Measurements from ENCODE around the gene CLMN. TPM values are rescaled to one million over a fixed set of nuclear protein-coding genes. Genes with fewer than 3 reads are reported as not detected.
A peak's percentile ranks its signal among the peaks of the same experiment; 100 is the strongest.

The CLMN gene
- total and polyA plus RNA-seq, 2 experiments from 2014 or later, result 0.11 to 0.53 TPM

GRCh38 chr14:95265106-95266094, 54.3 kb downstream of the CLMN start:
- Histone ChIP-seq H3F3A (ENCODE audit: insufficient read depth) (peaks cover 22% of the 10 kb centered on the region), H3K27ac (peak overlapping the region; percentile 43), H3K4me1 (ENCODE audit: insufficient read depth) (peaks cover 22% of the 10 kb centered on the region), H3K9ac (no peak overlapping the region), H3K27me3 (replicated peaks; ENCODE audit: insufficient read depth) (0 out of 2 replicates have a peak, but pooled peaks cover 6% of the 10 kb centered on the region), H3K79me2 (ENCODE audit: insufficient read depth) (no peaks in the 10 kb centered on the region), H2AFZ (no peak overlapping the region), H3K4me3 (0 out of 2 replicates have a peak overlapping the region, but pooled peaks have one; percentile 8), H3K36me3 (ENCODE audit: low read depth) (no peaks in the 10 kb centered on the region), H3K9me2 (ENCODE audit: insufficient read depth) (no peaks in the 10 kb centered on the region), H3K9me3 (ENCODE audit: low read depth) (no peaks in the 10 kb centered on the region), H4K20me1 (ENCODE audit: insufficient read depth) (no peaks in the 10 kb centered on the region), H3K4me2 (ENCODE audit: unreplicated experiment) (peak overlapping the region; percentile 28)
- in situ Hi-C loops (cut with MboI), result no loop called here
- peak; percentile 96 for DNase-seq
- TF ChIP-seq EZH2phosphoT487 (IDR thresholded peaks at IDR 0.05; ENCODE audit: insufficient read depth, low read depth) (0 out of 2 replicates have a peak, but pooled peaks have one; percentile 65), EZH2 (IDR thresholded peaks at IDR 0.05; ENCODE audit: insufficient read depth, poor library complexity, severe bottlenecking) (no peak)
- 33 to 36% methylated on average over 12 of the region's 12 CpGs for WGBS, 2 experiments (ENCODE audit: low coverage in 1 of 2, low lambda C conversion rate in 2 of 2, missing lambda C conversion rate in 2 of 2)

- WGBS, 2 experiments (ENCODE audit: low coverage in 1 of 2, low lambda C conversion rate in 2 of 2, missing lambda C conversion rate in 2 of 2), result 91% methylated on average over 10 of the region's 10 CpGs
- in situ Hi-C loops (cut with MboI), result no loop called here
Observed at GRCh38 chr14:95264271-95264973, 55.3 kb downstream of the CLMN start.

GRCh38 chr14:95263527-95264231, 56.0 kb downstream of the CLMN start:
- no peaks in the 10 kb centered on the region for H3K9me3 ChIP-seq (ENCODE audit: low read depth)
- peaks cover 24% of the 10 kb centered on the region for H3F3A ChIP-seq (ENCODE audit: insufficient read depth)
- no peak overlapping the region for H2AFZ ChIP-seq
- H3K27me3 ChIP-seq (replicated peaks; ENCODE audit: insufficient read depth), result 0 out of 2 replicates have a peak, but pooled peaks cover 6% of the 10 kb centered on the region
- H3K9ac ChIP-seq, result no peak overlapping the region
- 90 to 94% methylated on average over 7 of the region's 7 CpGs for WGBS, 2 experiments (ENCODE audit: low coverage in 1 of 2, low lambda C conversion rate in 2 of 2, missing lambda C conversion rate in 2 of 2)
- no peaks in the 10 kb centered on the region for H3K36me3 ChIP-seq (ENCODE audit: low read depth)
- no peaks in the 10 kb centered on the region for H4K20me1 ChIP-seq (ENCODE audit: insufficient read depth)
- no peaks in the 10 kb centered on the region for H3K9me2 ChIP-seq (ENCODE audit: insufficient read depth)
- no peak for TF ChIP-seq EZH2phosphoT487 (IDR thresholded peaks at IDR 0.05; ENCODE audit: insufficient read depth, low read depth)
- TF ChIP-seq EZH2 (IDR thresholded peaks at IDR 0.05; ENCODE audit: insufficient read depth, poor library complexity, severe bottlenecking), result no peak
- H3K4me2 ChIP-seq (ENCODE audit: unreplicated experiment), result no peak overlapping the region
- peaks cover 25% of the 10 kb centered on the region for H3K4me1 ChIP-seq (ENCODE audit: insufficient read depth)
- in situ Hi-C loops (cut with MboI), result no loop called here
- no peak for DNase-seq
- H3K27ac ChIP-seq, result no peak overlapping the region
- no peak overlapping the region for H3K4me3 ChIP-seq
- no peaks in the 10 kb centered on the region for H3K79me2 ChIP-seq (ENCODE audit: insufficient read depth)

More at GRCh38 chr14:95264271-95264973, 55.3 kb downstream of the CLMN start:
- Histone ChIP-seq H3K9me3 (ENCODE audit: low read depth) (no peaks in the 10 kb centered on the region), H3K79me2 (ENCODE audit: insufficient read depth) (no peaks in the 10 kb centered on the region), H3K9ac (no peak overlapping the region), H3K27ac (no peak overlapping the region), H3K4me1 (ENCODE audit: insufficient read depth) (peaks cover 25% of the 10 kb centered on the region), H3F3A (ENCODE audit: insufficient read depth) (peaks cover 24% of the 10 kb centered on the region), H3K4me2 (ENCODE audit: unreplicated experiment) (no peak overlapping the region), H3K36me3 (ENCODE audit: low read depth) (no peaks in the 10 kb centered on the region), H3K27me3 (replicated peaks; ENCODE audit: insufficient read depth) (0 out of 2 replicates have a peak, but pooled peaks cover 6% of the 10 kb centered on the region), H3K9me2 (ENCODE audit: insufficient read depth) (no peaks in the 10 kb centered on the region), H4K20me1 (ENCODE audit: insufficient read depth) (no peaks in the 10 kb centered on the region), H3K4me3 (no peak overlapping the region), H2AFZ (no peak overlapping the region)
- no peak for TF ChIP-seq EZH2phosphoT487 (IDR thresholded peaks at IDR 0.05; ENCODE audit: insufficient read depth, low read depth)
- TF ChIP-seq EZH2 (IDR thresholded peaks at IDR 0.05; ENCODE audit: insufficient read depth, poor library complexity, severe bottlenecking), result no peak
- DNase-seq, result no peak

- in situ Hi-C loops (cut with MboI), result no loop called here
- TF ChIP-seq EZH2phosphoT487 (IDR thresholded peaks at IDR 0.05; ENCODE audit: insufficient read depth, low read depth) (no peak), EZH2 (IDR thresholded peaks at IDR 0.05; ENCODE audit: insufficient read depth, poor library complexity, severe bottlenecking) (no peak)
Observed at GRCh38 chr14:95262511-95262891, 57.2 kb downstream of the CLMN start.

More at GRCh38 chr14:95262511-95262891, 57.2 kb downstream of the CLMN start:
- Histone ChIP-seq H2AFZ (no peak overlapping the region), H3K4me2 (ENCODE audit: unreplicated experiment) (no peak overlapping the region), H3K27me3 (replicated peaks; ENCODE audit: insufficient read depth) (0 out of 2 replicates have a peak, but pooled peaks cover 6% of the 10 kb centered on the region), H3K9ac (no peak overlapping the region), H3K9me2 (ENCODE audit: insufficient read depth) (no peaks in the 10 kb centered on the region), H3K4me1 (ENCODE audit: insufficient read depth) (peaks cover 25% of the 10 kb centered on the region), H3F3A (ENCODE audit: insufficient read depth) (peaks cover 24% of the 10 kb centered on the region), H4K20me1 (ENCODE audit: insufficient read depth) (no peaks in the 10 kb centered on the region), H3K79me2 (ENCODE audit: insufficient read depth) (no peaks in the 10 kb centered on the region), H3K4me3 (no peak overlapping the region), H3K9me3 (ENCODE audit: low read depth) (no peaks in the 10 kb centered on the region), H3K27ac (no peak overlapping the region), H3K36me3 (ENCODE audit: low read depth) (no peaks in the 10 kb centered on the region)
- DNase-seq, result no peak
- WGBS, 2 experiments (ENCODE audit: low coverage in 1 of 2, low lambda C conversion rate in 2 of 2, missing lambda C conversion rate in 2 of 2), result 86 to 91% methylated on average over 3 of the region's 3 CpGs

All from GM23248 (cell line).